Stimulated activated CD4-positive, alpha-beta T cell treated with anti-CD3 and anti-CD28 coated beads, Interleukin-15, amount 100 ng/mL, for 1 hour (primary cell): ENCODE measurements around the gene MCHR2.
"Not testable (repeated sequence)": the region's sequence is repeated elsewhere in the genome, so short reads cannot be mapped to it uniquely, and the experiment has no call there.

Experiments used
- DNase-seq, 2 donors: peaks; one replicate each; pipeline ENCODE4 v3.0.0-alpha.2; 2020; ENCODE audit warnings: low read depth in 1 of 2, low spot score in 1 of 2

The MCHR2 gene, protein sequence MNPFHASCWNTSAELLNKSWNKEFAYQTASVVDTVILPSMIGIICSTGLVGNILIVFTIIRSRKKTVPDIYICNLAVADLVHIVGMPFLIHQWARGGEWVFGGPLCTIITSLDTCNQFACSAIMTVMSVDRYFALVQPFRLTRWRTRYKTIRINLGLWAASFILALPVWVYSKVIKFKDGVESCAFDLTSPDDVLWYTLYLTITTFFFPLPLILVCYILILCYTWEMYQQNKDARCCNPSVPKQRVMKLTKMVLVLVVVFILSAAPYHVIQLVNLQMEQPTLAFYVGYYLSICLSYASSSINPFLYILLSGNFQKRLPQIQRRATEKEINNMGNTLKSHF

DNA sequence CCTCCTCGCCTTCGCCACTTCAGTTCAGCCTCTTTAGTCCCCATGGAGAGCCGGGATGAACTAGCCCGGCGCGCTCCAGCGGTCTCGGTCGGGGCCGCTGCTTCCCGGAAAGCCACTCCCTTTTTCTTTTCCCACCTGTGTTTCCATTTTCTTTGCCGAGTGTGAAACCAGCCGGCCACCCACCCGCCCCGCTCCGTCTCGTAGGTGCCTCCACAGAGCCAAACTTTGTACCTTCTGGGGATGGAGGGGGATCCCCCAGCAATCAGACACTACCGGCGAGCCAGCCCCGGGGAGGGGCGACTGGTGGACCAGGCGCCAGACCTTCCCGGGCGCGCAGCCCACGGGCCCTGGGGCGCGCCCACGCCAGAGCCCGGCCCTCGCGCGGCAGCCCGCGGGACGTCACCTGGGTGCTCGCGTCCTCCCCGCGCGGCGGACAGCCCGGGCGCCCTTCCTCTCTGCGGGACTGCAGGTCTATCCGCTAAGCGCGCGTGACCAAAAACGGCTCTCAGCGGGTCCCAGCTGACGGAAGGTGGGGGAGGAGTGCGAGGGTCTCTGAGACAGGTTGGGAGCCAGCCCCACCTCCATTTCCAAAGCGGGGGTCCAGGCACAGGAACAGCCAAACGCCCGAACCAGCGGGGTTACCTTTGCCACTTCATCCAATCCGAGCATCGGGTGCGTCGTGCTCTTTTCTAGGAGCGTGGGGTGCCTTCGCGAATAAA is at the start of gene MCHR2:
Gene MCHR2, minus strand, starts transcription at position 691 of the 719 bp plus-strand sequence. CDS start 38,076 bp downstream, outside the sequence.
- DNase-seq = no peak

DNA sequence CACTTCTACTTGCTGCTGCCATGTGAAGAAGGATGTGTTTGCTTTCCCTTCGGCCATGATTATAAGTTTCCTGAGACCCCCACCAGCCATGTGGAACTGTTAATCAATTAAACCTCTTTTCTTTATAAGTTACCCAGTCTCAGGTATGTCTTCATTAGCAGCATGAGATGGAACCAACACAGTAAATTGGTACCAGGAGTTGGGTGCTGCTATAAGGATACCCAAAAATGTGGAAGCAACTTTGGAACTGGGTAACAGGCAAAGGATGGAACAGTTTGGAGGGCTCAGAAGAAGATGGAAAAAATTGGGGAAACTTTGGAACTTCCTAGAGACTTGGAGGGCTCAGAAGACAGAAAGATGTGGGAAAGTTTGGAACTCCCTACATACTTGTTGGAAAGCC is 44.5 kb upstream of the MCHR2 start:
- not testable (repeated sequence) for DNase-seq

DNA sequence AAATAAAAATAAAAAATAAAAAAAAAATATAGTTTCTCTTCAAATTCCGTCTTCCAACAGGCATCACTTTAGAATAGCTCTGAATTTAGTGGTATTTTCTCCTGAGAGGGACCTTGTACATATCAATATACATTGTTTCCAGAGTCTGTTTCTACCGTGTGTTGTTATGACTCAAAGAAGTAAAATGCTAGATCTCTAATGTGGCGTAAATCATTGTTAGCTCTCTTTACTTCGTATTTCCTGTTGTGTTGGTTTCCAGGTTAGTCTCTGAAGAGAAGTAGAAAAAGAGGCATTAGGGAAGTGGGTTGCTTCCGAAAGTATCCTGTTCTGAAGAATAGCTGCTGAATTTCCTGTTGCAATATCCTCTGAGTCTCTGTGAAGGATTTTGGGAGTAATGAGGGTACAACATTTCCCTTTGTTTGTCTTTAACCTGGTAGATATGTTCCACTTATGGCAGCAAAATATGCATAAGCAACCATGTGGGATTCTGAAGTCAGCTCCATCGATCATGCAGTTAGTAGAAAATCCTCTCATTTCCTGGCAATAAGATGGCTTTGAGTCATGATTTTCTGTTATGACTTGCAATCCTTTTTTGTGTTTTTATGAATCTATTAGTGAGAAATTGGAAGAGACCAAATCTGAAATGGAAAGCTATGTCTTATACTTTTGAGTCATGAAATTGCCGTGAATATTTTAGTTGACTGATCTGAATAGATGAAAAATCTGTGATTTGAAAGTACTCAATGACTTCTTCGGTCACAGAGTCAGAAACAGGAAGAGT is 42.0 kb upstream of the MCHR2 start:
- no peak for DNase-seq

DNA sequence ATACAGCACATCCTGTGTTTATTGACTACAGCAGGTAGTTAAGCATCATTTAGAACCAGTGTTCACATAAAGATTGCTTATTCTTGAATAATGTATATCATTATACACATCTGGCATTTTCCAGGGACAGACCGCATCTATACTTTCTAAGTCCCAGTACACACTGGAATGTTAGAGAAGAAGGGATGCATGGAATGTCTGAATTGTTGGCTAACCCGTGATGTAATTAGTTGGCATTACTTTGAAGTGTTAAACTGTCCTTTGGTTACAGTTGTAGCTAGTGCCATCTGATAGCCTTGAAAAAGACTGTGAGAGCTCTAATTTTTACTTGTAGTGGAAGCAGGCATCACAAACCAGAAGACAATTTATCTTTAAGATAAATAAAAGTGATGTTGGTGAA is 29.8 kb upstream of the MCHR2 start:
- no peak for DNase-seq

DNA sequence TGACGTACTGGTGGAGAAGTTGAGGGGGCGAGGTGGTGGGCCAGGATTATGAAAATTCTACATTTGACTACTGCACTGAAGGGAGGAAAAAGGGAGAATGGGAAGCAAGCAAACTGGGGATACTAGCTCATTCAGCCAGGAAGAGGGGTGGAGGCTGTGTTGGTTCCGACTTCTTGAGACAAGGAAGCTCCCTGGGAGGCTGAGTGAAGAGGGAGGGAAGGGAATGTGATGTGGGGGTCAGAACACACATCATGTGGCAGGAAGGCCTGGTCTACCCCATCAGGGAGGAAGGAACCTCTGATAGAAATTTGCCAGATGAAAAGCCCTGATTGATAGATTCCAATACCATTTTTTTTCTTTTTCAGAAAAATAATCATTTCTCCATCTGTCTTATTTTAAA is 28.8 kb upstream of the MCHR2 start:
- no peak for DNase-seq

DNA sequence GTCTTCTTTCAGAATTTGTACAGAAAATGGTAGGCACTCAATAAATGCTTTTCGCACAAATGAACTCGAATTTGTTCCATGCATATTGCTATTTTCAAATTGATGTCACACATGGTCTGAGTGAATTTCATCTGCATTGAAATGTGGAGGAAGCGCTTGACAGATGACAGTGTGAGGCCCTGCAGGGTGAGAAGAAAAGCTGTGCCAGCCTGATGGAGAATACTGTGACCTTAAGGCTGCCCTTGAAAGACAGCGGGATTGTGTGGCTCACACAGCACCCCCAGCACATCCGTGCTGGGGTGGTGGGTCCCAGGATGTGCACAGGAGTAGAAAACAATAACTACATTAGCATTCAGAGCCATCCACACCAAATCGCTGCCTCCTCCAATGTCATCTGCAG is 14.8 kb upstream of the MCHR2 start:
- DNase-seq = no peak

DNA sequence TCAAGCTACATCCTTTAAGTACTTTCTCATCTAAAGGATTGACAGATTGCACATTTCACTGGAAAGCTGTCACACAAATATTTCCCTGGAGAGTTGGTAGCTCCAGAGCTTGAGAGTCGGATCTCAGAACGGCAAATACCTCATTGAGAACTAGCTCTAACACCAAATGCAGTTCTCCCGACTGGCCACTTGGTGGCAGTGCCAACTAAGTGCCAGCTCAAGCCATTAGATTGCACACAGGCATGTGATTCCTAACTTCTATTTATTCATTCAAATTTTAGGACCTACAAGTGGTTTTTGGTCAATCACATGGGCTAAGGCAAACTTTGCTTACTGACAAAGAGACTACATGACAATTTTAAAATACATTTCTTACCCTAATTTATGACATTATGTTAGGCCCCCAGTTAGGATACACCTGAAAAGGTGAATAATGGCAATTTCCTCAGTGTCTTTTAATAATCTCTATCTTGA is 7.9 kb upstream of the MCHR2 start:
- DNase-seq = peak in 1 of 2 donors; percentile 25

DNA sequence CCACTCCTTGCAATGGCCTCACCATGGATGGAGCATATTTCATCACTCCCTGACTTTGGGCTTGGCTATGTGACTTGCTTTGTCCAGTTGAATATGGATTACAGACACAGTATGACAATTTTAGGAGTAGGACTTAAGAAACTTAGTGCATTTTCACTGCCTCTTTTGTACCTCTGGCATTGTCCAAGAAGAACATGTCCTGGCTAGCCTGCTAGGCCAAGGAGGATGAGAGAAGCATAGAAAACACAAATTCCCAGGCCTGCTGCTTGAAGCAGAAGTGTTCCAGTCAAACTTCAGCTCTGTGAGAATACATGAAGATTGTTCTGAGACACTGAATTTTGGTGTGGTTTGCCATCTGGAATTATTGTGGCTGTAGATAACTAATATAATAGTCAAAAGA is 3.1 kb upstream of the MCHR2 start:
- no peak for DNase-seq

DNA sequence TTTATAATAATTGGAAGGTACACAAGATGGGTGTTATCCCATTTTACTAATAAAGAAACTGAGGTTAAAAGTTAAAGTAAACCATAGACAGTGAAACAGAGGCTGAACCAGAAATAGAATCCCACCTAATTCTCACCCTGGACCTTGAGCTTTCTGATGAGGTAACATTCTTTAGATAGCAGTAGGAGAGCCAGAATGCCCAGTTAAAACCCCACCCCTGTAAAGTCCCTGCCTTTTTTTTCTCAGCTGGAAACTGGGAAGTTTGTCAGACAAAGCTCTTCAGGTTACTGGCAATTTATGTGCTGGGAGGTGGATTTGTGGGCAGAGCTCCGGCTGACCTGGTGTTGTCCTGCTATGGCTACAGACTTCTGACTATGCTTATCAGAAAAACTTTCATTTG is 1.9 kb upstream of the MCHR2 start:
- DNase-seq = no peak

DNA sequence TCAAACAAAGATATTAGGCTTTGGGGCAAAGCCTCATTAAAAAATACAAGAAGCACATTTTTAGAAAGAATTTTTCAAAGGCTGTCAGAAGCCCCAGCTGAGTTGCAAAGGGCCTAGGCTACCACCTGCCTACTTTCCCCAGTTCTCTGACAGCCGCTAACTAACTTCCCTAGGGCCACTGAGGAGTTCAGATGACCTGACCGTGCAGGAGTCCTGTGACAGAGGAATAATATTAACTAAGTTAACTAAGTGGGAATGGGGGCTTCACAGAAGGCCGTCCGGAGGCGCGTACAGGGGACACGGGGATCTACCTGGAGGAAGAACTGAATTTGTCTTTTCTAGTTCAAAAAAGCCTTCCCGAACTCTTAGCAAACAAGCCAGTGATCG is 884 bp downstream of the MCHR2 start:
- no peak for DNase-seq

DNA sequence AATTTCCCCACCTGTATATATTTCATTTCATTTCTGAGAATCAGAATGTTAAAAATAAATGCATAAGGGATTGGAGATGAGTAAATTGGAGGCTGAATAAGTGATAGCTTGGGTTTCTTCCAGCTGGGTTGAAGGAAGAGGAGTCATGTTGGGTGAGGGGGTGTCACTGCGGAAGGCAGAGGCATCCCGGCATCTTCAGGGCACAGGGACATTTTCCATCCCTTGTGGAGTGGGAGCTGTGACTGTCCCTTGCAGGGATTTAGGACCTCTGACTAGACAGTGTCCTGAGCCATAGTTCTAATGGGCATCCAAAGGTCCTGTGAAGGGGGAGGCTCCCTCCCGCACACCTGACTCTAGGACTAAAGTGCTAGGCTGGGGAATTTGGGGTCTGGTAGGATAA is 2.1 kb downstream of the MCHR2 start:
- DNase-seq = no peak

DNA sequence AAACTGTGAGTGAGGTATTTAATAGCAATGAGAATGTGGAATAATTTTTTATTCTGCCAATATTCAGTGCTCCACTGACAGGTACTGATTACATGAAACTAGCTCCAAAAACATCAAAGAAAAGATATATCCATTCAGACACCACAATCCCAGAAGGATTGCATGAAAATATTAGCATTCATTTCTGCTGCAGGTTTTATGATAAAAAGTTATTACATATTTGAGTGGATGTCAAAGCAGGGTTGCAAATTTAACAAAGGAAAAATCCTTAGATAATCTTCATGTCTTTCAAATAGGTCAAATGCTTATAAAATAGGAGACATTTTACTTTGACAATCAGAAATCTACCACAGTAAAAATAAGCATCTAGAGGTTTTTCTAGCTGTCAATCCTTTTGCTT is 13.3 kb downstream of the MCHR2 start:
- DNase-seq = no peak

DNA sequence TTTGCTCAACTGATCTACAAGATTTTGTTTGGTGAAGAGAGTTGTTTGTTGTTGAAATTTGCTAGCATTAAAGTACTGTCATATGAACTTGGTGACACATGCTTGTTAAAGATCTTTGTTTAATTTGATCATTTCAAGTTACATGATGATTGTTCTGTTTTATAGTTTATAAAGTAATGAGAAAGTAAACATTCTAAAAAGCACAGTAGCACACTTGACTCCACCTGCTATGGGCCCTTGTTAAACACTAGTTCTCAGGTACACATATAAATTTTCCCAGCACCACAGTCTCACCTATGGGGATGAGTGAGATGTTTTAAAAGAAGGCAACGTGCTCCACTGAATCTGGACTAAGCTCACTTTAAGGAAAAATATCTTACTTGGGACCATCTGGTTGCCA is 14.1 kb downstream of the MCHR2 start:
- DNase-seq = no peak

DNA sequence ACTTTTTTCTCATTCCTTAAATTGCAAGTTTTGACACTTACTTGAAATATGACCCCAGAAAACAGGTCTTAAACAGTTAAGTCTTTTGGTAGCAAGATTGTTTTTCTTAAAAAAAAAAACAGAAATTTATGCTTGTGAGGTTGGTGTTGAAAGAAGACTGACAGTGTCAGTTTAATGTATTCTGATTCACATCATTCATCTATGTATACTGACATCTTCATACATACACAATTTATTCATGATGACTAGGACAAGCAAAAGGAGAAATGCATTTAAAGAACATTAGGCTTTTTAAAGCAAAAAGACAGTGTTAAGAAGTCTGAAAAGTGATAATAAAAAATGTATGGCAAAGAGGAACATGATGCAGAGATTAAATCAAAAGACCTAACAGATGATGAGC is 27.0 kb downstream of the MCHR2 start:
- no peak for DNase-seq

DNA sequence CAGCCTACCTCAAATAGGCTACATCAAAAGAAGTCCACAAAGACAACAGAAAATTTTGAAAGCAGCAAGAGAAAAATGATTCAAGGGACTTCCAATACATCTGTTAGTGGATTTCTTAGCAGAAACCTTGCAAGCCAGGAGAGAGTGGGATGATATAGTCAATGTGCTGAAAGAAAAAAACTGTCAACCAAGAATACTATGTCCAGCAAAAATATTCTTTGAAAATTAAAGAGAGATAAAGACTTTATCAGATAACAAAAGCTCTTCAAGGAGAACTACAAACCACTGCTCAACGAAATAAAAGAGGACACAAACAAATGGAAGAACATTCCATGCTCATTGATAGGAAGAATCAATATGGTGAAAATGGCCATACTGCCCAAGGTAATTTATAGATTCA is 34.0 kb downstream of the MCHR2 start:
- no peak for DNase-seq

DNA sequence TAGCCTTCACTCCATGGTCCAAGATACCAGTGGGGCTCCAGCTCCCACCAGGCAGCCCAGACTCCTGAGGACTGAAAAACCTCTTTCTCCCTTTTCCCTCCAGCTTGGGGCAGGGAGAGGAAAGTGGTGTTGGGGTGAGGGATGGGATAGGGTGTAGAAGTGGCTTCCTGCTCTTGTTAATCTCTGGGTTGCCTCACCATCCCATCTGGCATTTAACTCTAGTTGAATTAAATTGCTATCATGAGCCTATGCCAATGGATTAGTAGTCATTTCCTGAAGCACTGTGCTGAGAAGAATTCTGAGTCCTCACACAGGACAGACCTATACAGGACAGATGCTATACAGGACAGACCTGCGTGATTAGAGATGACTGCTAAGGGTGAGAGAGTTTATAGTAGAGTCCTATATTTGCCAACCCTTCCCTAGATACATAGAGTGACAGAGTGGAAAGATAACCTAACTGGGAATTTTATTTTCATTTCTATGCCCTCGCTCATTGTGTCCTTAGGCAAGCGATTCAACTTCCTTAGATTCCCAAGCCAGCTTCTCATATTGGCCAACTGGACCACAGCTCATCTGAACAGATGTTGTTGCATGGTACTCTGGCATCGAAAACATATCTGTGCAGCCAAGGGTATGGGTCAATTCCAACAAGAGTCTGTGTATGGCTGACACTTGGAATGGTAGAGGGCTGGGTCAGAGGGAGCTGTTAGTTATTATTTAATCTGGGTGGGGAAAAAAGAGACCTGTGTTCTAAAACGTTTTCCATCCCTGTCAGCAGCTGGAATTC is 42.8 kb downstream of the MCHR2 start:
- DNase-seq = no peak

DNA sequence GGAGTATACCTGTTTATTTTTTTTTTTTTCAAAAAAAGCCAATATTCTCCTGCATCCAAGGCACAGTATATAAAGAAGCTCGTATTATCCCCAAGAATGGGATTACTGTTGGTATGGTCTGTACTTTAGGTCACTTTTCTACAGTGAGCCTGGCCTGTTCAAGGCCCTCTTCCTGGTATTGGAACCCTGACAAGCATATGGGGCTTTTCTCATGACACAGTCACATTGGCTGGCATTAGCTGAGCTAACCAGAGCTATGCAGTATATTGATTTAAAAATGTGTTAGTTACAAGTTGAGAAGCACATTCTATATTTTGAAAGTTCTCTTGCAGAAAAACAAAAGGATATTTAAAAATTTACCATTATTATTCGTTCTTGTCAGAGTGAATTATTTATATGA is 48.0 kb downstream of the MCHR2 start:
- DNase-seq = no peak

DNA sequence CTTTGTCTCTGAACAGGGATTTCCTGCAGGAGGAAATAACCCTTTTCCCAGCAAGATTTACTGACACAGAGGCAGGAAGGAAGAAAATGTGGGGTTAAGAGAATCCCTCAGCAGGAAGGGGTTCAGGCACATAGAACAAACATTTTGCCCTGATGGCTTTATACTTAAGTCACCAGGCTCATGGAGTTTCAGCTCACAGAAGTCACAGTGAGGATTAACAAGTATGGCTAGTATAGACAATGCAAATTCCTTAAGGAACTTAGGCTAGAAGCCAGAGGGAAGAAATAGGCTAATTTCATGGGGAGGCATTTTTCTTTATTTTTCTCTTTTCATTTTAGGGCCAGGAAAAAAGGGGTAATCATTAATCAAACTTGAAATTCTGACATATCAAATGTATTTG is 50.2 kb downstream of the MCHR2 start:
- no peak for DNase-seq

DNA sequence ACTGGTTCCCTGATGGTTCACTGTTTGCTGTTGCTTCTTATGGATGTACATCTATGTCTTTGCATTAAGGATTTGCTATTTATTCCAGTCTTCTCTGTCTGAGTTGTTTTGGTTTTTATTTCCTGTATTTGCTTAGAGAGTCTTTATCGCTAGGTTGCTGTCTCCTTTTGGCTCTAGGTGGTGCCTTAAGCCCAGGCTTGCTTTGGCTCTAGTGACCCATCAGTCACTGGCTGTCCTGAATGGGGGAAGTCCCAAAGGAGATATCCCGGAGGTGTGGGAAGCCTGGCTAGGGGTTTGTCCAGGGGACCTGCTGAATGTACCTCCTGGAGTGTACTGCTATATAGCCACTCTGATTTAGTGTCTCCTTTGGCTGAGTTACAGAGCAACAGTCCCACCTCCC is 53.4 kb downstream of the MCHR2 start:
- DNase-seq = no peak

DNA sequence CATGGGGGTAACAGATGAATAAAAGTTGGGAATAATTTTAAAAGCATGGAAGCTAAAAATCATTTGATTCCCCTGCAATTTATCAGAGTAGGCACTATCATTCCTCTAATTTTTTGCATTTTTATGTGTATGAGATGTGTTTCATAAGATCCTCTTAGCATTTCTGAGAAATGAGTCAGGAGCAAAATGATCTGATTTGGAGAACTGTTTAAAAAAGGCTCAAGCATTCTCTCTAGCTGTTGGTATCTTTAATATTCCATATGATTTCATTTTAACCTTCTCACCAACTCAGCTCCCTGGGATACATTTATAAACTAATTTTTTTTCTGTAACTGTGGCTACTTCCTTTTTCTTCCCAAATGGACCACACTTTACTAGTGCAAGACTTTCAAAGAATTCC is 60.9 kb downstream of the MCHR2 start:
- no peak for DNase-seq

DNA sequence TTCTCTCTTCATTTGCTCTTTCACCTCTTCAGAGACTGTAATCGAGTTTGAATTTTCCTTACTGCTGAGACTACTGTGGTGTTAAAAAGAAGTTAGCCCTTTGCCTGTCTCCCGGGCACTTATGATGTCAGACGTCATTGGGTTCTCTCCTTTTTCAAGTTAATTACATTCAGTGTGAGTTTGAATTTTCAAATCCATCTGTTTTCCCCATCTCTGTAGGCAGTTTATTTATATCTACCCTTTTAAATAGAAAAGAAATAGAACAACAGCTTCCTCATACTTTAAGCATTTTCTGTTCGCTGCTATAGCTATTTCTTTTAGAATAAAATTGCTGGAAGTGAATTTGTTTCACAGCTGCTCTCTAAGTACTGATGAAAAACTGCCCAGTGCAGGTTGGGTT is 81.4 kb downstream of the MCHR2 start:
- no peak for DNase-seq
